K562 (cell line): ENCODE data around the gene CLIC3. TPM values are rescaled to one million over a fixed set of nuclear protein-coding genes. Genes with fewer than 3 reads are reported as not detected.
A peak's percentile ranks its signal among the peaks of the same experiment; 100 is the strongest.

Source experiments
- BHLHE40 ChIP-seq: IDR thresholded peaks from 2 replicates; pipeline ENCODE4 v1.6.1; 2011; ENCODE audit warnings: low read length, improper control_type of control experiment
- CBFA2T3 ChIP-seq: fragments of 450-650 bp; IDR thresholded peaks from 2 replicates; pipeline ENCODE4 v1.6.1; 2017
- NFRKB ChIP-seq: fragments of 450-650 bp; IDR thresholded peaks from 2 replicates; pipeline ENCODE4 v1.6.1; 2016; ENCODE audit warnings: low read depth
- NR2C2 ChIP-seq, 2 experiments: fragments of 200-800 bp in 1 of 2; sonication (Bioruptor generic) in 1 of 2; sonication (generic) in 1 of 2; formaldehyde crosslinking in 1 of 2; IDR thresholded peaks; 2 replicates each; pipeline versions ENCODE4 v1.6.1 to v1.8.0; 2016 to 2022; ENCODE audit warnings: mild to moderate bottlenecking in 1 of 2, missing compliant biosample characterization in 1 of 2, missing genetic modification characterization in 1 of 2, missing genetic modification reagents in 1 of 2
- POLR2AphosphoS2 ChIP-seq: IDR thresholded peaks from 2 replicates; pipeline ENCODE4 v1.6.1; 2012; ENCODE audit warnings: low read length, improper control_type of control experiment
- THRB ChIP-seq: fragments of 450-650 bp; formaldehyde crosslinking; conservative IDR thresholded peaks from 2 replicates; pipeline ENCODE4 v1.4.0; 2022; ENCODE audit warnings: mild to moderate bottlenecking, missing genetic modification characterization
- ZBTB1 ChIP-seq: sonication (generic); formaldehyde crosslinking; IDR thresholded peaks from 2 replicates; pipeline ENCODE4 v1.8.1; 2023; ENCODE audit warnings: missing genetic modification reagents, low read depth, mild to moderate bottlenecking, borderline replicate concordance
- ZNF436 ChIP-seq: fragments of 250-450, 450-650 bp; sonication (Bioruptor Pico); formaldehyde crosslinking; IDR thresholded peaks from 2 replicates; pipeline ENCODE4 v1.7.0; 2020; ENCODE audit warnings: mild to moderate bottlenecking
- ZNF57 ChIP-seq: fragments of 450-650 bp; formaldehyde crosslinking; IDR thresholded peaks from 2 replicates; pipeline ENCODE4 v1.4.0; 2020; ENCODE audit warnings: mild to moderate bottlenecking, moderate library complexity
- ZNF699 ChIP-seq: fragments of 250-450 bp; sonication (Bioruptor Pico); IDR thresholded peaks from 2 replicates; pipeline ENCODE4 v1.8.0; 2021; ENCODE audit warnings: mild to moderate bottlenecking, moderate library complexity; ENCODE audit not compliant: insufficient replicate concordance
- polyA plus RNA-seq, 8 experiments: library from polyadenylated mRNA; depleted of rRNA in 4 of 8; stranded (reverse) in 5 of 8; unstranded in 3 of 8; fragments of >200 nt; fragmentation: Nextera tagmentation in 2 of 8; fragmentation: Illumina TruSeq in 1 of 8; extraction: Ambion mirVana in 2 of 8; extraction: Trizol in 1 of 8; gene quantifications; 2 replicates each; pipeline versions ENCODE4 v1.2.1 to v1.2.3, GENCODE V29; 2011 to 2014; ENCODE audit warnings: inconsistent platforms in 1 of 8, missing spikeins in 1 of 8
- total RNA-seq, 7 experiments: library from RNA; depleted of rRNA in 6 of 7; stranded (reverse); fragments of >200 nt in 6 of 7; fragmentation: Illumina TruSeq in 2 of 7; extraction: Trizol in 2 of 7; gene quantifications; 2 replicates each; pipeline versions ENCODE4 v1.2.1 to v1.2.3, GENCODE V29; 2011 to 2021; ENCODE audit warnings: low replicate concordance in 1 of 7
- TF ChIP-seq, protein P1 (sequence below): fragments of 450-650 bp; IDR thresholded peaks from 2 replicates; pipeline ENCODE4 v1.6.1; 2016; ENCODE audit warnings: borderline replicate concordance
- TF ChIP-seq, protein P2 (sequence below): fragments of 250-450 bp; sonication (Bioruptor Pico); IDR thresholded peaks from 2 replicates; pipeline ENCODE4 v1.8.0; 2021; ENCODE audit warnings: borderline replicate concordance, mild to moderate bottlenecking, moderate library complexity; ENCODE audit not compliant: poor library complexity, severe bottlenecking
- TF ChIP-seq, protein P3 (sequence below): fragments of 450-650 bp; IDR thresholded peaks from 2 replicates; pipeline ENCODE4 v1.6.1; 2016; ENCODE audit warnings: low read depth

Gene CLIC3
- total and polyA plus RNA-seq, 9 of the 15 experiments (the other 6 are each of a cell fraction or from before 2014, with no cell fraction given): 0.27 to 0.29 TPM; not detected in 7

DNA sequence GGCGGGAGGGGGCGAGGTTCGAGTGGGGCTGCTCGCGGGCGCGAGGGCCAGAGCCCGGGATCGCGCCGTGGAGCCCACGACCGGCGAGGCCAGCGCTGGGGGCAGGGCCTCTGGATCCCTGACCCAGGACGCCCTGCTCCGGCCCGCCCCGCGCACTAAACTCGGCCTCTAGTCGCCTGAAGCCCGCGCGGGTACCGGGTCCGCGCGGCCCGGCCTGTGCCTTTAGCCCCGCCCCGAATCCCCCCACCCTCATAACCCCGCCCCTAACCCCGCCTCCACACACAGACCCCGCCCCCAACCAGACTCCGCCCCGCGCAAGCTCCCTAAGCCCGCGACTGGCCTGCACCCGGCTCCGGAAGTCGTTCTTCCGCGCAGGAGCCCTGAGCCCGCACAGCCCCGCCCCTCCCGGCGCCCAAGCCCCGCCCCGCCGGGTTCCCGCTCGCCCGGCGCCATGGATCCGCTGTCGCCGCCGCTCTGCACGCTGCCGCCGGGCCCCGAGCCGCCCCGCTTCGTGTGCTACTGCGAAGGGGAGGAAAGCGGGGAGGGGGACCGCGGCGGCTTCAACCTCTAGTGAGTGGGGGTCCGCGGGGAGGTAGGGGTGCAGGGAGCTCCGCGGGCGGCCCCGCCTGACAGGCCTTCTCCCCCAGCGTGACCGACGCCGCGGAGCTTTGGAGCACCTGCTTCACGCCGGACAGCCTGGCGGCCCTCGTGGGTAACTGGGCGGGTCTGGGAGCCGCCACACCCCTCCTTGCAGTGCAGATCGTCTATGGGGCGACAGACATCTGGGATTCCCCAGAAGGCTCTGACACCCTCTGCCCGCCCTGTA, 4.2 kb downstream of the CLIC3 start, which contains the start of gene PAXX (continued):
- TF ChIP-seq BHLHE40: no peak
- no peak for TF ChIP-seq NR2C2 (CRISPR knock-in tag; IDR thresholded peaks at IDR 0.05)
- TF ChIP-seq NR2C2 (tag; IDR thresholded peaks at IDR 0.05): peak; percentile 55; the same call in 1 of the 2 replicates
- no peak for TF ChIP-seq THRB (CRISPR knock-in tag)
- TF ChIP-seq ZNF57 (CRISPR knock-in tag): 0 out of 2 replicates have a peak, but pooled peaks have one; percentile 9
- TF ChIP-seq ZBTB1 (CRISPR knock-in tag): peak; percentile 63; the same call in 1 of the 2 replicates
- TF ChIP-seq, protein P1, sequence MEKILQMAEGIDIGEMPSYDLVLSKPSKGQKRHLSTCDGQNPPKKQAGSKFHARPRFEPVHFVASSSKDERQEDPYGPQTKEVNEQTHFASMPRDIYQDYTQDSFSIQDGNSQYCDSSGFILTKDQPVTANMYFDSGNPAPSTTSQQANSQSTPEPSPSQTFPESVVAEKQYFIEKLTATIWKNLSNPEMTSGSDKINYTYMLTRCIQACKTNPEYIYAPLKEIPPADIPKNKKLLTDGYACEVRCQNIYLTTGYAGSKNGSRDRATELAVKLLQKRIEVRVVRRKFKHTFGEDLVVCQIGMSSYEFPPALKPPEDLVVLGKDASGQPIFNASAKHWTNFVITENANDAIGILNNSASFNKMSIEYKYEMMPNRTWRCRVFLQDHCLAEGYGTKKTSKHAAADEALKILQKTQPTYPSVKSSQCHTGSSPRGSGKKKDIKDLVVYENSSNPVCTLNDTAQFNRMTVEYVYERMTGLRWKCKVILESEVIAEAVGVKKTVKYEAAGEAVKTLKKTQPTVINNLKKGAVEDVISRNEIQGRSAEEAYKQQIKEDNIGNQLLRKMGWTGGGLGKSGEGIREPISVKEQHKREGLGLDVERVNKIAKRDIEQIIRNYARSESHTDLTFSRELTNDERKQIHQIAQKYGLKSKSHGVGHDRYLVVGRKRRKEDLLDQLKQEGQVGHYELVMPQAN: peak; percentile 95; the same call in 1 of the 2 replicates
- TF ChIP-seq CBFA2T3: no peak
- TF ChIP-seq, protein P2, sequence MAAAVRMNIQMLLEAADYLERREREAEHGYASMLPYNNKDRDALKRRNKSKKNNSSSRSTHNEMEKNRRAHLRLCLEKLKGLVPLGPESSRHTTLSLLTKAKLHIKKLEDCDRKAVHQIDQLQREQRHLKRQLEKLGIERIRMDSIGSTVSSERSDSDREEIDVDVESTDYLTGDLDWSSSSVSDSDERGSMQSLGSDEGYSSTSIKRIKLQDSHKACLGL (CRISPR knock-in tag): peak; percentile 83
- TF ChIP-seq, protein P3, sequence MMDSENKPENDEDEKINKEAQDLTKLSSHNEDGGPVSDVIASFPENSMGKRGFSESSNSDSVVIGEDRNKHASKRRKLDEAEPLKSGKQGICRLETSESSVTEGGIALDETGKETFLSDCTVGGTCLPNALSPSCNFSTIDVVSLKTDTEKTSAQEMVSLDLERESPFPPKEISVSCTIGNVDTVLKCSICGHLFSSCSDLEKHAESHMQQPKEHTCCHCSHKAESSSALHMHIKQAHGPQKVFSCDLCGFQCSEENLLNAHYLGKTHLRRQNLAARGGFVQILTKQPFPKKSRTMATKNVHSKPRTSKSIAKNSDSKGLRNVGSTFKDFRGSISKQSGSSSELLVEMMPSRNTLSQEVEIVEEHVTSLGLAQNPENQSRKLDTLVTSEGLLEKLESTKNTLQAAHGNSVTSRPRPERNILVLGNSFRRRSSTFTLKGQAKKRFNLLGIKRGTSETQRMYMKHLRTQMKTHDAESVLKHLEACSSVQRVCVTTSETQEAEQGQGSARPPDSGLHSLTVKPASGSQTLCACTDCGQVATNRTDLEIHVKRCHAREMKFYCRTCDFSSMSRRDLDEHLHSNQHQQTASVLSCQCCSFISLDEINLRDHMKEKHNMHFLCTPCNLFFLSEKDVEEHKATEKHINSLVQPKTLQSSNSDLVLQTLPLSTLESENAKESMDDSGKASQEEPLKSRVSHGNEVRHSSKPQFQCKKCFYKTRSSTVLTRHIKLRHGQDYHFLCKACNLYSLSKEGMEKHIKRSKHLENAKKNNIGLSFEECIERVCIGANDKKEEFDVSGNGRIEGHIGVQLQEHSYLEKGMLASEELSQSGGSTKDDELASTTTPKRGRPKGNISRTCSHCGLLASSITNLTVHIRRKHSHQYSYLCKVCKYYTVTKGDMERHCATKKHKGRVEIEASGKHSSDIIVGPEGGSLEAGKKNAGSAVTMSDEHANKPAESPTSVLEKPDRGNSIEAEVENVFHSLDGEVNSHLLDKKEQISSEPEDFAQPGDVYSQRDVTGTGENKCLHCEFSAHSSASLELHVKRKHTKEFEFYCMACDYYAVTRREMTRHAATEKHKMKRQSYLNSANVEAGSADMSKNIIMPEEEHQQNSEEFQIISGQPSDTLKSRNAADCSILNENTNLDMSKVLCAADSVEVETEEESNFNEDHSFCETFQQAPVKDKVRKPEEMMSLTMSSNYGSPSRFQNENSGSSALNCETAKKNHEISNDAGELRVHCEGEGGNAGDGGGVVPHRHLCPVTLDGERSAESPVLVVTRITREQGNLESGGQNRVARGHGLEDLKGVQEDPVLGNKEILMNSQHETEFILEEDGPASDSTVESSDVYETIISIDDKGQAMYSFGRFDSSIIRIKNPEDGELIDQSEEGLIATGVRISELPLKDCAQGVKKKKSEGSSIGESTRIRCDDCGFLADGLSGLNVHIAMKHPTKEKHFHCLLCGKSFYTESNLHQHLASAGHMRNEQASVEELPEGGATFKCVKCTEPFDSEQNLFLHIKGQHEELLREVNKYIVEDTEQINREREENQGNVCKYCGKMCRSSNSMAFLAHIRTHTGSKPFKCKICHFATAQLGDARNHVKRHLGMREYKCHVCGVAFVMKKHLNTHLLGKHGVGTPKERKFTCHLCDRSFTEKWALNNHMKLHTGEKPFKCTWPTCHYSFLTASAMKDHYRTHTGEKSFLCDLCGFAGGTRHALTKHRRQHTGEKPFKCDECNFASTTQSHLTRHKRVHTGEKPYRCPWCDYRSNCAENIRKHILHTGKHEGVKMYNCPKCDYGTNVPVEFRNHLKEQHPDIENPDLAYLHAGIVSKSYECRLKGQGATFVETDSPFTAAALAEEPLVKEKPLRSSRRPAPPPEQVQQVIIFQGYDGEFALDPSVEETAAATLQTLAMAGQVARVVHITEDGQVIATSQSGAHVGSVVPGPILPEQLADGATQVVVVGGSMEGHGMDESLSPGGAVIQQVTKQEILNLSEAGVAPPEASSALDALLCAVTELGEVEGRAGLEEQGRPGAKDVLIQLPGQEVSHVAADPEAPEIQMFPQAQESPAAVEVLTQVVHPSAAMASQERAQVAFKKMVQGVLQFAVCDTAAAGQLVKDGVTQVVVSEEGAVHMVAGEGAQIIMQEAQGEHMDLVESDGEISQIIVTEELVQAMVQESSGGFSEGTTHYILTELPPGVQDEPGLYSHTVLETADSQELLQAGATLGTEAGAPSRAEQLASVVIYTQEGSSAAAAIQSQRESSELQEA: no peak
- TF ChIP-seq NFRKB: no peak
- TF ChIP-seq ZNF436 (CRISPR knock-in tag): no peak
- no peak for TF ChIP-seq POLR2AphosphoS2
- no peak for TF ChIP-seq ZNF699 (CRISPR knock-in tag)
